ENCODE measurements around the gene SLC12A4. TPM values are rescaled to one million over a fixed set of nuclear protein-coding genes. Genes with fewer than 3 reads are reported as not detected.

SLC12A4 gene
- total and polyA plus RNA-seq, 2 of the 13 experiments (the other 11 are each of a cell fraction or from before 2014, with no cell fraction given), result 65.1 to 84.3 TPM

DNA sequence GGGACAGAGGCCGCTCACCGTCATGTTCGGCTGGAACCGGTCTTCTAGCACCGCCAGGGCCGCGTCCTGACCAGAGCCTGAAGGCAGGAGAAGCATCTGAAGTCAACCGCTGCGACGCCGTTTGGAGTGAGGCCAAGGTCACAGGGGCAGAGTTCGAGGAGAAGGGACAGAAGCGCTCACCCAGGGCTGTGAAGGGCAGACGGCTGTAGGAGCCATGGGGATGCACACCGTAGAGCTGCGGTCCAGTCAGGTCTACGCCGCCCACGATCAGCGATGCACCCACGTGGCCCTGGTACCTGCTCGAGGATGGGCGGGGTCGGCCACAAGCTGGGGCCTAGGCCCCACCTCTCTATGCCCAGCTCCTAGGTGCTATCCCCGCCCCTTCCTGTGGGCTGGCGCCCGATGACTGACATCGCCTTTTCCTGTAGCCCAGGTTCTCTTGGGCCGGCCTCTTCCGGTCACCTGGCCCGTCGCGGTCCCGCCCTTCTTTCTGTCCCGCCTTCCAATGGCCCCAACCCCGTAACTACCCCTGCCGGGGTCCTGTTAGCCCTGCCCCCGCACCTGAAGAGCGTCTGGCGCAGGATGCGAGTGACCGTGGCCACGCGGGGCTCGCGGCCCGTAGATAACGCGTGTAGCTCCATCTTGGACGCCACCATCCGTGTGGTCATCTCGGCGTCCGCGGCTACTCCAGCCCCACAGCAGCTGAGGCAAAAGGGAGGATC, 32.9 kb downstream of the SLC12A4 start (continued):
- 0 out of 2 replicates have a peak, but pooled peaks have one; percentile 42 for TF ChIP-seq CAMTA2 (CRISPR knock-in tag; IDR thresholded peaks at IDR 0.05; ENCODE audit: borderline replicate concordance)
- TF ChIP-seq GLI4 (CRISPR knock-in tag; IDR thresholded peaks at IDR 0.05; ENCODE audit: borderline replicate concordance), result no peak; the same call in 1 of the 2 replicates
- TF ChIP-seq, protein P1, sequence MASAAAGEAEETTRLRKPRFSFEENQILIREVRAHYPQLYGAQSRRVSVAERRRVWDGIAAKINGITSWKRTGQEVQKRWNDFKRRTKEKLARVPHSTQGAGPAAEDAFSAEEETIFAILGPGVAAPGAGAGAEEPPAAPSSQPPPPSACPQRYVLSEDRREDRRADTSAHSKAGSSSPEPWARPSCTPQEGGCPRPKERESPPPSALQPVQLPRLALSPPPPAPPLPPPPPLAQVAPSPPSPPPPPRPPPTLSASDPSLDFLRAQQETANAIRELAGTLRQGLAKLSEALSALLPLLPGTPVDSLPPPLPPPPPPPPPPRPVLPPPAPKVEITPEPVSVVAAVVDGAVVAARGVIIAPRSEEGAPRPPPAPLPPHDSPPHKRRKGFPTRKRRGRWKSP (CRISPR knock-in tag; IDR thresholded peaks at IDR 0.05), result peak; percentile 41
- no peak for TF ChIP-seq ZNF460 (CRISPR knock-in tag; IDR thresholded peaks at IDR 0.05; ENCODE audit: borderline replicate concordance)
- peak; percentile 83 for TF ChIP-seq ZNF563 (CRISPR knock-in tag; IDR thresholded peaks at IDR 0.05)
- TF ChIP-seq KDM1A (CRISPR knock-in tag; IDR thresholded peaks at IDR 0.05), result no peak
- TF ChIP-seq JUN (CRISPR knock-in tag; IDR thresholded peaks at IDR 0.05), result peak; percentile 52; the same call in 1 of the 2 replicates
- TF ChIP-seq, protein P2, sequence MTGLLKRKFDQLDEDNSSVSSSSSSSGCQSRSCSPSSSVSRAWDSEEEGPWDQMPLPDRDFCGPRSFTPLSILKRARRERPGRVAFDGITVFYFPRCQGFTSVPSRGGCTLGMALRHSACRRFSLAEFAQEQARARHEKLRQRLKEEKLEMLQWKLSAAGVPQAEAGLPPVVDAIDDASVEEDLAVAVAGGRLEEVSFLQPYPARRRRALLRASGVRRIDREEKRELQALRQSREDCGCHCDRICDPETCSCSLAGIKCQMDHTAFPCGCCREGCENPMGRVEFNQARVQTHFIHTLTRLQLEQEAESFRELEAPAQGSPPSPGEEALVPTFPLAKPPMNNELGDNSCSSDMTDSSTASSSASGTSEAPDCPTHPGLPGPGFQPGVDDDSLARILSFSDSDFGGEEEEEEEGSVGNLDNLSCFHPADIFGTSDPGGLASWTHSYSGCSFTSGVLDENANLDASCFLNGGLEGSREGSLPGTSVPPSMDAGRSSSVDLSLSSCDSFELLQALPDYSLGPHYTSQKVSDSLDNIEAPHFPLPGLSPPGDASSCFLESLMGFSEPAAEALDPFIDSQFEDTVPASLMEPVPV (CRISPR knock-in tag; IDR thresholded peaks at IDR 0.05), result peak; percentile 83
- TF ChIP-seq ZBTB7B (CRISPR knock-in tag; IDR thresholded peaks at IDR 0.05), result peak; percentile 76
- peak; percentile 56; the same call in 1 of the 2 replicates for TF ChIP-seq SOX5 (CRISPR knock-in tag; IDR thresholded peaks at IDR 0.05; ENCODE audit: borderline replicate concordance)
- TF ChIP-seq, protein P3, sequence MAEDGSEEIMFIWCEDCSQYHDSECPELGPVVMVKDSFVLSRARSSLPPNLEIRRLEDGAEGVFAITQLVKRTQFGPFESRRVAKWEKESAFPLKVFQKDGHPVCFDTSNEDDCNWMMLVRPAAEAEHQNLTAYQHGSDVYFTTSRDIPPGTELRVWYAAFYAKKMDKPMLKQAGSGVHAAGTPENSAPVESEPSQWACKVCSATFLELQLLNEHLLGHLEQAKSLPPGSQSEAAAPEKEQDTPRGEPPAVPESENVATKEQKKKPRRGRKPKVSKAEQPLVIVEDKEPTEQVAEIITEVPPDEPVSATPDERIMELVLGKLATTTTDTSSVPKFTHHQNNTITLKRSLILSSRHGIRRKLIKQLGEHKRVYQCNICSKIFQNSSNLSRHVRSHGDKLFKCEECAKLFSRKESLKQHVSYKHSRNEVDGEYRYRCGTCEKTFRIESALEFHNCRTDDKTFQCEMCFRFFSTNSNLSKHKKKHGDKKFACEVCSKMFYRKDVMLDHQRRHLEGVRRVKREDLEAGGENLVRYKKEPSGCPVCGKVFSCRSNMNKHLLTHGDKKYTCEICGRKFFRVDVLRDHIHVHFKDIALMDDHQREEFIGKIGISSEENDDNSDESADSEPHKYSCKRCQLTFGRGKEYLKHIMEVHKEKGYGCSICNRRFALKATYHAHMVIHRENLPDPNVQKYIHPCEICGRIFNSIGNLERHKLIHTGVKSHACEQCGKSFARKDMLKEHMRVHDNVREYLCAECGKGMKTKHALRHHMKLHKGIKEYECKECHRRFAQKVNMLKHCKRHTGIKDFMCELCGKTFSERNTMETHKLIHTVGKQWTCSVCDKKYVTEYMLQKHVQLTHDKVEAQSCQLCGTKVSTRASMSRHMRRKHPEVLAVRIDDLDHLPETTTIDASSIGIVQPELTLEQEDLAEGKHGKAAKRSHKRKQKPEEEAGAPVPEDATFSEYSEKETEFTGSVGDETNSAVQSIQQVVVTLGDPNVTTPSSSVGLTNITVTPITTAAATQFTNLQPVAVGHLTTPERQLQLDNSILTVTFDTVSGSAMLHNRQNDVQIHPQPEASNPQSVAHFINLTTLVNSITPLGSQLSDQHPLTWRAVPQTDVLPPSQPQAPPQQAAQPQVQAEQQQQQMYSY (CRISPR knock-in tag; IDR thresholded peaks at IDR 0.05), result peak; percentile 70; the same call in 1 of the 2 replicates
- TF ChIP-seq ARHGAP35 (CRISPR knock-in tag; IDR thresholded peaks at IDR 0.05; ENCODE audit: borderline replicate concordance), result peak; percentile 76
- TF ChIP-seq SALL2 (CRISPR knock-in tag; IDR thresholded peaks at IDR 0.05), result peak; percentile 82
- TF ChIP-seq, protein P4, sequence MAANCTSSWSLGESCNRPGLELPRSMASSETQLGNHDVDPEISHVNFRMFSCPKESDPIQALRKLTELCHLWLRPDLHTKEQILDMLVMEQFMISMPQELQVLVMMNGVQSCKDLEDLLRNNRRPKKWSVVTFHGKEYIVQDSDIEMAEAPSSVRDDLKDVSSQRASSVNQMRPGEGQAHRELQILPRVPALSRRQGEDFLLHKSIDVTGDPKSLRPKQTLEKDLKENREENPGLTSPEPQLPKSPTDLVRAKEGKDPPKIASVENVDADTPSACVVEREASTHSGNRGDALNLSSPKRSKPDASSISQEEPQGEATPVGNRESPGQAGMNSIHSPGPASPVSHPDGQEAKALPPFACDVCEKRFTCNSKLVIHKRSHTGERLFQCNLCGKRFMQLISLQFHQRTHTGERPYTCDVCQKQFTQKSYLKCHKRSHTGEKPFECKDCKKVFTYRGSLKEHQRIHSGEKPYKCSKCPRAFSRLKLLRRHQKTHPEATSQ (CRISPR knock-in tag; IDR thresholded peaks at IDR 0.05; ENCODE audit: borderline replicate concordance), result peak; percentile 86; the same call in 1 of the 2 replicates
- TF ChIP-seq ZNF253 (CRISPR knock-in tag; IDR thresholded peaks at IDR 0.05; ENCODE audit: borderline replicate concordance), result peak; percentile 13; the same call in 1 of the 2 replicates
- no peak; the same call in 1 of the 2 replicates for TF ChIP-seq PRMT3 (CRISPR knock-in tag; IDR thresholded peaks at IDR 0.05; ENCODE audit: borderline replicate concordance, low read depth)
- no peak for TF ChIP-seq SRF (IDR thresholded peaks at IDR 0.05; ENCODE audit: low read depth, low read length)
- TF ChIP-seq ZBTB21 (CRISPR knock-in tag; IDR thresholded peaks at IDR 0.05), result peak; percentile 30; the same call in 1 of the 2 replicates
- TF ChIP-seq GABPB1 (CRISPR knock-in tag; IDR thresholded peaks at IDR 0.05), result peak; percentile 97
